Astrocyte (in vitro differentiated cells and primary cell): ENCODE results near the gene GNA15. TPM values are rescaled to one million over a fixed set of nuclear protein-coding genes. Genes with fewer than 3 reads are reported as not detected.

Experiments
- DNase-seq: peaks from one replicate; pipeline ENCODE4 v3.0.0-alpha.2; 2010; ENCODE audit warnings: low read depth
- FAIRE-seq: peaks from 2 replicates; lab custom pipeline; 2011; peaks lifted over from hg19 to GRCh38; lab: Jason Lieb, UNC
- H2AFZ ChIP-seq: 2 replicates; pipeline ENCODE4 v1.6.0; 2012; ENCODE audit warnings: low read depth, low read length, inconsistent platforms
- H3K27ac ChIP-seq: 2 replicates; pipeline ENCODE4 v1.5.1; 2011; ENCODE audit warnings: low read depth, low read length, inconsistent platforms
- H3K27me3 ChIP-seq: 2 replicates; pipeline ENCODE4 v1.6.0; 2011; ENCODE audit warnings: low read length, inconsistent platforms; ENCODE audit not compliant: insufficient read depth
- H3K36me3 ChIP-seq: 2 replicates; pipeline ENCODE4 v1.5.1; 2011; ENCODE audit warnings: low read length, inconsistent platforms; ENCODE audit not compliant: insufficient read depth
- H3K4me1 ChIP-seq: 2 replicates; pipeline ENCODE4 v1.5.1; 2011; ENCODE audit warnings: low read length, inconsistent platforms; ENCODE audit not compliant: insufficient read depth
- H3K4me2 ChIP-seq: 2 replicates; pipeline ENCODE4 v1.6.0; 2012; ENCODE audit warnings: low read length, inconsistent platforms
- H3K4me3 ChIP-seq: 2 replicates; pipeline ENCODE4 v1.5.1; 2011; ENCODE audit warnings: low read depth, mild to moderate bottlenecking, low read length, inconsistent platforms; ENCODE audit not compliant: insufficient read depth
- H3K79me2 ChIP-seq: 2 replicates; pipeline ENCODE4 v1.6.0; 2012; ENCODE audit warnings: mild to moderate bottlenecking, low read length, inconsistent platforms; ENCODE audit not compliant: insufficient read depth
- H3K9ac ChIP-seq: 2 replicates; pipeline ENCODE4 v1.6.0; 2012; ENCODE audit warnings: mild to moderate bottlenecking, low read length, inconsistent platforms
- H3K9me3 ChIP-seq: 2 replicates; pipeline ENCODE4 v1.5.1; 2012; ENCODE audit warnings: low read depth, mild to moderate bottlenecking, low read length, inconsistent platforms; ENCODE audit not compliant: insufficient read depth
- H4K20me1 ChIP-seq: 2 replicates; pipeline ENCODE4 v1.6.0; 2012; ENCODE audit warnings: low read length, inconsistent platforms; ENCODE audit not compliant: insufficient read depth
- H3K27ac Mint-ChIP-seq: one replicate; pipeline ENCODE4 v1.8.0; 2021; ENCODE audit warnings: mild to moderate bottlenecking, mixed read lengths; ENCODE audit not compliant: unreplicated experiment
- H3K27me3 Mint-ChIP-seq: one replicate; pipeline ENCODE4 v1.8.0; 2021; ENCODE audit warnings: low read depth, mixed read lengths; ENCODE audit not compliant: unreplicated experiment
- H3K36me3 Mint-ChIP-seq: one replicate; pipeline ENCODE4 v1.8.0; 2021; ENCODE audit warnings: low read depth, mixed read lengths; ENCODE audit not compliant: unreplicated experiment
- H3K4me1 Mint-ChIP-seq: one replicate; pipeline ENCODE4 v1.8.0; 2021; ENCODE audit warnings: low read depth, mixed read lengths; ENCODE audit not compliant: unreplicated experiment
- H3K4me3 Mint-ChIP-seq: one replicate; pipeline ENCODE4 v1.8.0; 2021; ENCODE audit warnings: mild to moderate bottlenecking, moderate library complexity, mixed read lengths; ENCODE audit not compliant: unreplicated experiment
- H3K9me3 Mint-ChIP-seq: one replicate; pipeline ENCODE4 v1.8.0; 2021; ENCODE audit warnings: mild to moderate bottlenecking, mixed read lengths; ENCODE audit not compliant: unreplicated experiment
- CTCF ChIP-seq: IDR thresholded peaks from 2 replicates; pipeline ENCODE4 v1.5.1; 2011; ENCODE audit warnings: low read depth, mild to moderate bottlenecking, inconsistent platforms, low read length, moderate library complexity; ENCODE audit not compliant: insufficient read depth
- EZH2 ChIP-seq: IDR thresholded peaks from 2 replicates; pipeline ENCODE4 v1.6.1; 2012; ENCODE audit warnings: mild to moderate bottlenecking, low read length, inconsistent platforms; ENCODE audit not compliant: insufficient read depth
- total RNA-seq: library from RNA; stranded (reverse); gene quantifications from 2 replicates; pipeline ENCODE4 v1.2.1, GENCODE V29; 2021

The GNA15 gene
- total RNA-seq, 1 donor from 2014 or later, result not detected

GRCh38 chr19:3192684-3193083, 56.9 kb downstream of the GNA15 start:
- H3K79me2 ChIP-seq, result peaks cover 59% of the 10 kb centered on the region
- TF ChIP-seq EZH2 (no peak), CTCF (no peak)
- Mint-ChIP-seq H3K36me3 (peaks cover 5% of the 10 kb centered on the region), H3K4me1 (peaks cover 4% of the 10 kb centered on the region), H3K27ac (no peak overlapping the region), H3K4me3 (no peak overlapping the region), H3K9me3 (peaks cover 1% of the 10 kb centered on the region), H3K27me3 (no peaks in the 10 kb centered on the region)
- H3K9me3 ChIP-seq, result no peaks in the 10 kb centered on the region
- no peaks in the 10 kb centered on the region for H3K27me3 ChIP-seq
- no peak overlapping the region for H3K9ac ChIP-seq
- H2AFZ ChIP-seq, result no peak overlapping the region
- no peak for DNase-seq
- FAIRE-seq, result no peak
- H3K4me1 ChIP-seq, result no peaks in the 10 kb centered on the region
- no peaks in the 10 kb centered on the region for H3K36me3 ChIP-seq
- no peak overlapping the region for H3K4me2 ChIP-seq
- no peak overlapping the region for H3K27ac ChIP-seq
- H3K4me3 ChIP-seq, result no peak overlapping the region
- H4K20me1 ChIP-seq, result peaks cover 46% of the 10 kb centered on the region

GRCh38 chr19:3193256-3194105, 57.6 kb downstream of the GNA15 start:
- Histone ChIP-seq H3K36me3 (no peaks in the 10 kb centered on the region), H3K4me2 (no peak overlapping the region), H3K4me1 (no peaks in the 10 kb centered on the region), H3K4me3 (no peak overlapping the region), H2AFZ (no peak overlapping the region), H3K27ac (no peak overlapping the region), H4K20me1 (peaks cover 39% of the 10 kb centered on the region), H3K9me3 (no peaks in the 10 kb centered on the region), H3K9ac (no peak overlapping the region), H3K27me3 (no peaks in the 10 kb centered on the region), H3K79me2 (peaks cover 51% of the 10 kb centered on the region)
- H3K27me3 Mint-ChIP-seq, result no peaks in the 10 kb centered on the region
- no peak overlapping the region for H3K27ac Mint-ChIP-seq
- H3K4me1 Mint-ChIP-seq, result no peaks in the 10 kb centered on the region
- no peak for TF ChIP-seq EZH2
- no peak for TF ChIP-seq CTCF
- no peak for DNase-seq
- no peak for FAIRE-seq
- H3K36me3 Mint-ChIP-seq, result peaks cover 5% of the 10 kb centered on the region
- peaks cover 1% of the 10 kb centered on the region for H3K9me3 Mint-ChIP-seq
- H3K4me3 Mint-ChIP-seq, result no peak overlapping the region
